HG02981 (cell line): ENCODE data around the gene FBRSL1.
A peak's percentile ranks its signal among the peaks of the same experiment; 100 is the strongest.
"Not testable (repeated sequence)": the region's sequence is repeated elsewhere in the genome, so short reads cannot be mapped to it uniquely, and the experiment has no call there.

Experiments used
- ATAC-seq: cut with Tn5 transposase; IDR thresholded peaks from one replicate; pipeline ENCODE4 v1.9.1; 2021; ENCODE audit warnings: mild to moderate bottlenecking, moderate library complexity; ENCODE audit not compliant: unreplicated experiment

Gene FBRSL1

DNA sequence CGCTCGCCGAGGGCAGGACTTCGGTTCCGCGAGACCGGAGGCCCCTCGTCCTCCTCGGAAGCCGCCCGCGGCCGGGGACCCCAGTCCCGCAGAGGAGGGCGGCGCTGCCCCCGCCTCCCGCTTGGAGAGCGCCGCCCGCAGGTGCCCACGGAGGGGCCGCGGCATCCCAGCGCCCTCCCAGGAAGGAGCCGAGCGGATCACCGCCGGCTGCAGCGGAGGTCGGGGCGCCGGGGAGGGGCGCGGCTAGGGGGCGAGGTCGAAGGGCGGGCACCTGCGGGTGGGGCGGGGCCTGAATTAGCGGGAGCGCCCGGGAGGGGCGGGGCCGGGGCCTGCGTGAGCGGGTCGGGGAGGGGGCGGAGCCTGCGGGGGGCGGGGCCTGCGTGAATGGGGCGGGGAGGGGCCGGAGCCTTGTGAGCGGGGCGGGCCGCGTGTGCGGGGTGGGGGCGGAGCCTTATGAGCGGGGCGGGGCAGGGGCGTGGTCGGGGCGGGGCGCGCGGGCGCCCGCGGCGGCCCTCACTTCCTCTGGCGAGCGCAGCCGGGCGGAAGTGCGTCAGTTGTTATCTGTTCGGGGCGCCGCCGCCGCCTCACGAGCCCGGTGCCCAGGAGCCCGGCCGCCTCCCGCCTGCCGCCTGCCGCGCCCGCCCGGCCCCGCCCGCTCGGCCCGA lies at the start of gene FBRSL1:
Gene FBRSL1 (plus strand): TSS at position 550 of the 665 bp plus-strand sequence.
- ATAC-seq = peak; percentile 62

DNA sequence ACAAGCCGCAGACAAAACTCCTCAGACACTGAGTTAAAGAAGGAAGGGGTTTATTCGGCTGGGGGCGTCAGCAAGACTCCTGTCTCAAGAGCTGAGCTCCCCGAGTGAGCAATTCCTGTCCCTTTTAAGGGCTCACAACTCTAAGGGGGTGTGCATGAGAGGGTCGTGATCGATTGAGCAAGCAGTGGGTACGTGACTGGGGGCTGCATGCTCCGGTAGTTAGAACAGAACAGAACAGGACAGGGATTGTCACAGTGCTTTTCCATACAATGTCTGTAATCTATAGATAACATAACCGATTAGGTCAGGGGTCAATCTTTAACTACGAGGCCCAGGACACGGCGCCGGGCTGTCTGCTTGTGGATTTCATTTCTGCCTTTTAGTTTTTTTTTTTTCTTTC lies 49.5 kb upstream of the FBRSL1 start:
- not testable (repeated sequence) for ATAC-seq

DNA sequence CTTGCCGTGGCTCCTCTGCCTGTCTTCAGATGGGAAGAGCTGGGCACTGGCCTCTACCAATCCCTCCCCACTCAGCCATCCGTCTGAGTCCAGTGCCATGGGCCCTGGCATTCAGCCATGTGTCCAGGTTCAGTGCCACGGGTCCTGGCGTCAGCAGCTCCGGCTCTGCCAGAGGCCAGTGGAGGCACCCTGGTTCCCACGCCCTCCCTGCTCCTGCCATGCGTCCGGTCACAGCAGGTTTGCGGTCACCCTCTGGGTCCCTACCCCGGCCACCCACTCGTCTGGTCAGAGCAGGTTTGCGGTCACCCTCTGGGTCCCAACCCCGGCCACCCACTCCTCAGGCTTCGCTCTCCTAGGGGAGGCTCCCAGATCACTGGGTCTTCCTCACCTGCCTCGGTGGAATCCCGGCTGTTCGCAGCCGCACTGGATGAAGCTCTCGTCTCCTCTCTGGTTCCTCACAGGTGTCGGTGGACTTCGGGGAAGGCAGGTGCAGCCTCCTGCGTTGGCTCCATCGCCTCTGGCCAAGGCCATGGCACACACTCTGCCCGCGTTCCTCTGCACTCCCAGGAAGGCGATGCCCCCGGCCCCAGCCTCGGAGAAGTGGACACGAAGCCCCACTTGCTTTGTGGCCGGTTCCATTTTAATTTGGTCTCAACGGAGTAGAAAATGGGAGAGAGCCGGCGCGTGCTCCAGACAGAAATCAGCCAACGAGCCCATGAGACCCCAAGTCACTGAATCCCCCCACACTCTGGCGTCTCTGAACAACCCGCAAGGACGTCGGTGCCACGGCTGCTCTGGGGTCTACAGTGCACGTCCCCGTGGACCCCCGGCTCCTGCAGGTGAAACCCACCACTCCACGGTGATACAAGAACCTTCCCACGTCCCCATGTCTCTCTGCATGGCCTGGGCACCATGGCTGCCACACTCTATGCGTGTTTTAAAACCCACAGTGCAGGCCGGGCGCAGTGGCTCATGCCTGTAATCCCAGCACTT lies 47.8 kb upstream of the FBRSL1 start:
- no peak for ATAC-seq

DNA sequence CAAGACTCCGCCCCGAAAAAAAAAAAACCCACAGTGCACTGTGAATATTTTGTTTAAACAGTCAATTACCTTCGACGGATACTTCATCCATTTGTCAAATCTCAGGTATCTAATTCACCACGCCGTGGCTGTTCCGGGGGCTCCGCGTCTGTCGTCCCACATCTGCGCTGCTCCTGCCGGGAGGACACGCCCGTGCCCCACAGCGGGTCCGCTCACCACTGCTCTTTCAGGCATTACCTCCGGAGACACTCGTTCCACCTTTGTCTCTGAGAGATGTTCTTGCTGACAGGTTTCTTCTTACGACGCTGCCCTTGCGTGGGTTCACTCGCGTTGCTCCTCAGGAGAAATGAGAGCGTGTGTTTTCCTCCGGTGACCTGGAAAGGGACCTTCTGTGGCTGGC lies 46.9 kb upstream of the FBRSL1 start:
- no peak for ATAC-seq

DNA sequence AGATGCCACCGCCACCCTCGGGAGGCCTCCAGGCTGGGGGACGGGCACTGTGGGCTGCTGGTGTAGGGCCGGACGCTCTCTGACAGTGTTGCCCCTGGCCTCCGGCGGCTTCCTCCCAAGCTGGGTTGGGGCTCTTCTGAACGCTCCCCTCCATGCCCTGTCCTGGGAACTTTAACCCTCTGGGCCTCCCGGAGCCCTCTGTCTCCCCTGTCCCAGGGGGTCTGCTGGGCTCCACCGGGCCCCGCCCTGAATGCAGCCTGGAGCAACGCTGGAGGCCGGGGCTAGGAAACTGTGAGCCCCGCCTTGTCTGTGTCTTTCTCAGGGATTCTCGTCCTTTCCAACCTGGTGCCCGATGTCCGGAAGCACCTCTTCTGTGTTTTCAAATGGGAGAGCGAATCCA lies 45.7 kb upstream of the FBRSL1 start:
- ATAC-seq = no peak

DNA sequence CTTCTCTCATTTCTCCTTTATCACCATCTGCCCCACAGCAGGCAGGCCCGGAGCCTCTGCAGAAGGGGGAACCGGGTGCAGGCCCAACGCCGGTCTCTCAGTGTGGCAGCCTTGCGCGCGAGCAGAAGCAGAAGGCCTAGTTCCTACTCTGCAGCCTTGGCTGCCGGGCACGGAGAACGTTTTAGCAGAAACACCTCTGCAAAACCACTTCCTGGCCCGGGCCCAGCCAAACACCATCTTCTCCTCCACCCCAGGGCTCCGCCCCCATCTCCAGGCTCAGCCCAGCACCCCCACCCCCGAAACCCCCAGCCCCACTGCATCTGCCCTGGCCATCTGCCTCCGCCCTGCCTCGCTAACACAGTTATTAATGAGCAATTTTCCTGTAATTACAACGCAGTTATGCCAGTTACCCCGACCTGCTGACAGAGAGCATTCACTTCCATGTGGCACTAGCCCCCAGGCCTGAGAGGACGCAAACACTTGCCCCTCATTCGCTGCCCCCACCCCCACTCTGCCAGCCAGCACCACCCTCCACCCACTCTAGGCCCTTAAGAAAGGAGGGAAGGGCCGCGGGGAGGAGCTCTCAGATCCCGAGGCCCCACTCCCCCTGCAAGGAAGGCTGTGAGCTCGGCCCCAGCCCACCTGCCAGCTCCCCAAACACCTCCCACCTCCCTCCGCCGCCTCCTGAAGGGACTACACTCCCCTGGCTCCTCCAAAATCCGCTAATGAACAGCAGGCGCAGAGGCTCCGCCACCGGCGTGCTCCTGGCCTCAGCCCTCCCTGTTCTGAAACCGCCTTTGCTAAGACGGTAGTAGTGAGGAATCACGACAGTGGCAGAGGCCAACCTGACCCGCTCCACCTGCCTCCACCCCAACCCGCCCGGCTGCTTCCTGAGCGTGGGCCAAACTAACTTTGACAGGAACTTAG lies 44.7 kb upstream of the FBRSL1 start:
- peak; percentile 59 for ATAC-seq

DNA sequence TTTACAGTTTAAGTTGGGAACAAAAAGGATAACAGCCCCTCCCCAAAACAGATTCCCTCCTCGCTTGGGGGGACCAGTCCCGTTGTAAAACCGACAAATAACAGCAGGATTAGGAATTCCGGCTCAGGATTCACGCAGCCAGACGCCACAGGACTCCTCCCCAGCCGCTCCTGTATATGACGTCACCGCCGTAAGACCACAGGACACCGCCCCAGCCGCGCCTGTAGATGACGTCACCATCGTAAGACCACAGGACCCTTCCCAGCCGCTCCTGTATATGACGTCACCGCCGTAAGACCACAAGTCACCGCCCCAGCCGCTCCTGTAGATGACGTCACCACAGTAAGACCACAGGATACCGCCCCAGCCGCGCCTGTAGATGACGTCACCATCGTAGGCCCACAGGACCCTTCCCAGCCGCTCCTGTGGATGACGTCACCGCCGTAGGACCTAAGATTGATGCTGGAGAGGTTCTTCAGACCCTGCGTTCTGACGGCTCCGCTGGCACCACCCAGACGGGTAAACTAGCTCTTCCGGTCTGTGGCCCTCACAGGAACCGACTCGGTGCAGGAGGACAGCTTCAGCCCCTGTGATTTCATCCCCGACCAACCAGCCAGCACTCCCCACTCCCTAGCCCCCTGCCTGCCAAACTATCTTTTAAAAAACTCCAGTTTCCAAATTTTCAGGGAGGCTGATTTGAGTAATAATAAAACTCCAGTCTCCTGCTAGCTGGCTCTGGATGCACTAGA lies 43.9 kb upstream of the FBRSL1 start:
- ATAC-seq = no peak

DNA sequence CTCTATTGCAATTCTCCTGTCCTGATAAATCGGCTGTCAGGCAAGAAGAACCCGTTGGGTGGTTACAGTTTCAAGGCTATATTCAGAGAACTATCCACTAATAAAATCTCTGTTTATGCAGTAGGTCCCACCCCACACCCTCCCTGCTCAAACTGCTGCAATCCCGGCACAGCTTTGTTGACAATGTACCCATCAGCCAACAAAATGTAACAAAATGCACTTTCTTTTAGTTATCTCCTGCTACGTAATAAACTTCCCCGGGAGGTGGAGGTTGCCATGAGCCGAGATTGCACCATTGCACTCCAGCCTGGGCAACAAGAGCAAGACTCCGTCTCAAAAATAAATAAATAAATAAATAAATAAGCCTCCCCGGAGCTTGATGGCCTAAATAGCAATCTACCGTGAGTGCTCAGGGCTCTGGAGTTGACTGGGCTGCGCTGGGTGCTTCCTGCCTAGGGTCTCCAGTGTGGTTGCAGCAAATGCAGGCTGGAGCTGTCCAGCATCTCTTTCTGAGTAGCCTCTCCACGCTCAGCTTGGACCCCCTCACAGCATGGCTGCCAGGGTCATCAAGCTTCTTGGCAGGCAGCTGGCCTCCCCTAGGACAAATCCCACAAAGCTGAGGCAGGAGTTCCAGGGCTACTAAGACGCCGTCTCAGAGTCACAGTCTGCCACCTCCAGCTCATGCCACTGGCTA lies 43.2 kb upstream of the FBRSL1 start:
- ATAC-seq = no peak

DNA sequence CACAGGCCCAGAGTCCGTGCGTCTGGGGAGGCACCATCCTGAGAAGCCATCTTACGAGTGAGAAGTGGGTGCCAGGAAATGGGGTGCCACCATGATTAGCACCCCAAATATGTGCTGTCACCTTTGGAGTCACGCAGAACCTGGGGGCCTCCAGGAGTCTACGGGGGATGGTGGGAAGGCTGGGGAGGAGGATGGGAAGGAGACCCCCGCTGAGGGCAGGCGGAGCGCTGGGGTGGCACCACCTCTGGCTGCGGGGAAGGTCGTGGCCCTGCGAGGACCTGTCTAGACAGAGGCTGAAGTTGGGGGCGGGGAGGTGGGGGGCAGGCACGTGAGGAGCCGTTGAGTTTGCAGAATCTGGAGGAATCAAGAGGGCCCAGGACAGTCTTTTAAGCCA lies 42.6 kb upstream of the FBRSL1 start:
- ATAC-seq = no peak

DNA sequence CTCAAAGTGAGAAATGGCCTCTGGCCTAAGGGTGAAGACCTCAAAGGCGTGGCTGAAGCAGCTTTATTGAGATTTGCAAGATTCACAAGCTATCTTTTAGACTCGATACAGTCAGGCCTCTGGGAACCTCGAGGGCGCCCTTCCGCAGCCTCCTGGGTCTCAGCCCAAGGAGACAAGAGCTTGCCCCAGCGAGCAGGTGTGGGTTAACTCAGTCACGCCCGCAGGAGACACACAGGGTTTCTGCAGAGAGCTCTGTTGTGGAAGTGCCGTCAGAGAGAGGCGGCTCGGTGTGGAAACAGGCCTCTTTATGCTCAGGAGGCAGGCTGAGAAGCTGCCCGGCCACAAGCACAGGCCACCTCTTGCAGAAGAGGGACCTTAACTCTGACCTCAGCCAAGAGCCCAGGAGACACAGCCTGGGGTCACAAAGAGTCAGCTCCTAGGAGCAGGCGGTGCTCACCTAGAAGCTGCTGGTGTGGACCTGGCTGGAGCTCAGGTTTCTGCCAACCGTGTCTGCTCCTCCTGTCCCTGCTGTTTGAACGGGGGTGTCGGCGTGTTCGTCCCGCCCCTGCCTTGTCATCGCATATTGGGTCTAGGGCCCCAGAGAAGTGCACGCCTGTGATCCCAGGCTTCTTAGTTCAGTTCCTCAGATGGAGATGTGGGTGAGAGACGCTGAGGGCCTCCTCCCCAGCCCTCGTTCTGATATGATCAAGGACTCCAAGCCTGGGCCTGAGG lies 42.1 kb upstream of the FBRSL1 start:
- no peak for ATAC-seq

DNA sequence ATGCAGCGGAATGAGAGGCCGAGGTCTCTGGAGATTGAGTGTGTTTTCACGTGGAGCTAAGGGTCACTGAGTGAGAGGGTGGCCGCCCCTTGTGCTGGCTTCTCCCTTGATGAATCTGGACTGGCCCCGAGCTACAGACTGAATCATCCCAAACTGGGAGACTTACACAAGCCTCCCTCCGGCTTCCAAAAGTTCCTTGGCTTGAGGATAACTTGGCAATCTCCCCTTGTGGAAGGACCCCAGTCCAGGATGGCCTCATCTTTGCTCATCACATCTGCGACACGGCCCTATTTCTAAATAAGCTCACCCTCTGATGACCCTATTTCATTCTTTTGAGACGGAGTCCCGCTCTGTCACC lies 41.5 kb upstream of the FBRSL1 start:
- no peak for ATAC-seq

DNA sequence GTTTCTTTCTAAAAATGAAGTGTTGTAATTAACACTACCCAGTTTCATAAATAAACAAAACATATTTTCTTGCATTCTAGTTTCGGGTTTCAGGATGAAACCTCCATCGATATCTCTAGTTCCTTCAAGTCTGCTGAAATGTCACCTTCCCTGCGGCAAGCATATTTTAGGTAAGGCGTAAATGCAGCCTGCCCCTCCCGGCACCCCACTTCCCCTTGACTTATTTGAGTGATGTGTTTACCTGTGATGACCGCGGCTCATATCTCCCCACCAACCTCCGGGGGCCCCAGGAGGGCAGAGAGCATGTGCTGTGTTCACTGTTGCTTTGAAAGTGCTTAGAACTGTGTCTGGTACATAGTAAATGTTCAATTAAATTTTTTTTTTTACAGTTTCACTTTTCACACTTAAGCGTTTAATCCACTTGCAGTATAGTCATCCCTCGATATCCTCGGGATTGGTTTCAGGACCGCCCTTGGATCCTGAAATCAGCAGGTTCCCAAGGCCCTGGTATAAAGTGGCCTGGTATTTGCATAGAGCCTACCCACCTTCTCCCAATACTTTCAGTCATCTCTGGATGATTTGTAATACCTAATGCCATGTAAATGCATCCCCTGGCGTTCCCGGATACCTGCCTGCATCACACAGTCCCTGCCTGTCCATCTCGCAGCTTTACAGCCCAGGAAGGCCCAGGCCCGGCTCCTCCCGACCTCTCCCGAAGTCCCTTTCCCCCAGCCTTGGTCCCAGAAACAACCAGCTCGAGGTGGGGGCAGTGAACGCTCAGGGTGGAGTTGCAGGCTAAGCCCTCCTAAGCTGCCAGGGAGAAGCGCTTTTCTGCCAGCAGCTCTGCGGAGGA lies 40.2 kb upstream of the FBRSL1 start:
- ATAC-seq = peak; percentile 43

DNA sequence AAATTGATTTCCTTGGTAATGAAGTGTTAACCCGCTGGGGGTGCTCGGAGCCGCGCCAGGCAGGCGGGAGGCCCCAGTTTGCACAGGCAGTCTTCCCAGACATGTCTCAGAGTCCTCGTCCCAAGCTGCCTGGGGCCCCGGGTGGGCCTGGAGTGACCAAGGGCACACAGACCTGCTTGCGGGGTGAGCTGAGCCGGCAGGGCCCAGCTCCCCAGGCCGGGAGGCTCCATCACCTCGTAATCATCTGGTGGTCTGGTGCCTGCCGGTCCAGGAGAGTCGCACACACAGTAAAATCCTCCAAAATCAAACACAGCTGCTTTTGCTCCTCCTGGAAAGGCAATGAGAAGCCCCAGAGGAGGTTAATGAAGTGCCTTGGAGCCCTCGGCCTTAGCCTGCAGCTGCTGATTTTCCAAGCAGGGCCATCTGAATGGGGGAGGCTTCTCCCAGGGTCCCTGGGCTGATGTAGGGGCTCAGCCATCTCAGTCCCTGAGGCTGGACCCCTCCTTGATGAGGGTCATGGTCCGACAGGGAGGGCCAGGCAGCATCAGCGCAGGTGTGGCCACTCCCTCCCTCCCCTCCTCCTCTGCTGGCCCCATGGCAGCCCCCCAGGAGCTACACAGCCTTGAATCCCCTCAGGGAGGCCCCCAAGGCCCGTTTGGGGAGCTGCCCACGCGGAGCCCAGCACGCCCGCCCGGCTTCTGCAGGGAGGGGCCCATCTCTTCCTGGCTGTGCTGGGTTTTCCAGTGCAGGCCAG lies 39.4 kb upstream of the FBRSL1 start:
- no peak for ATAC-seq

DNA sequence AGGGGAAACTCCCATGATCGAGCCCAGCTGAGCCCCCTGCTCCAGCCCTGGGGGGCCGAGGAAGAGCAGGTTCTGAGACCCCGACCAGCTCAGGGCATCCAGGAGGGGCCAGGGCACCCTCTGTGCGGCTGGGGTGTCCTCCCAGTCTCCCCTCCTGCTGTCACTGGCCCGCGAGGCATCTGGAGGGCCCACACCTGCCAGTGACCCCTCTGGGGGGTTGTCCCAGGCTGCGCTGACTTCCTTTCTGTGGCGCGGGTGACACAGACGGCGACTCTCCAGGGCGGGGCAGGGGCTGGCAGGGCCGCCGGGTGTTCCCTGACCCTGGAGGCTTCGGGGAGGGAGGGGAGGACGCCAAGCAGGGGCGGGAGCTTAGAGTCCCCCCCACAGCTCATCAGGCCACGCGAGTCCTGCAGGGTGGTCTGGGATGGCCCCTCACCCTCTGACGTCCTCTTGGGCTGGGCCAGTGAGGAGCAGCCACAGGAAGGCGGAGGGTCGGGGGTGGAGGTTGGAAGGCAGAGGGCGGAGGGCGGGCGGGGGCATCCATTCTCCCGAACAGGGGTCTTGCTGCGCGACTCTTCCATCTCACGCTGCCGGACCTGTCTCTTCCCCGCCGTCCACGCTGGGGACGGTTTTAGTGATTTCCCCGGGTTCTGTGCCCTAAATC lies 38.6 kb upstream of the FBRSL1 start:
- ATAC-seq = no peak

DNA sequence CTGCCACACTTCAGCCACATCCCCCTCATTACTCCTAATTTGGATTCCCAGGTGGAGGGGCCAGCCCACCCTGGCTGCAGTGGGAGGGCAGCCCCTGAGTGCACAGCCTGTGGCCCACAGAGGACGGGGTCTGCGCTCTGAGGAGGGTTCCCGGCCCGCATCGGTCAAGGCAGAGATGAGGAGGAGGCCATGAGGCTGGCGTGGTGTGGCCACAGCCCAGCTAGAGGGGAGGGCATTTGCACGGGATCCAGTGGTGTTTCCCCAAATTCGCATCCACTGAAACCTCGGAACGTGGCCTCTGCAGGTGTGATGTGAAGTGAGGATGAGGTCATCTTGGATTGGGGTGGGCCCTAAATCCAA lies 38.1 kb upstream of the FBRSL1 start:
- ATAC-seq = no peak

DNA sequence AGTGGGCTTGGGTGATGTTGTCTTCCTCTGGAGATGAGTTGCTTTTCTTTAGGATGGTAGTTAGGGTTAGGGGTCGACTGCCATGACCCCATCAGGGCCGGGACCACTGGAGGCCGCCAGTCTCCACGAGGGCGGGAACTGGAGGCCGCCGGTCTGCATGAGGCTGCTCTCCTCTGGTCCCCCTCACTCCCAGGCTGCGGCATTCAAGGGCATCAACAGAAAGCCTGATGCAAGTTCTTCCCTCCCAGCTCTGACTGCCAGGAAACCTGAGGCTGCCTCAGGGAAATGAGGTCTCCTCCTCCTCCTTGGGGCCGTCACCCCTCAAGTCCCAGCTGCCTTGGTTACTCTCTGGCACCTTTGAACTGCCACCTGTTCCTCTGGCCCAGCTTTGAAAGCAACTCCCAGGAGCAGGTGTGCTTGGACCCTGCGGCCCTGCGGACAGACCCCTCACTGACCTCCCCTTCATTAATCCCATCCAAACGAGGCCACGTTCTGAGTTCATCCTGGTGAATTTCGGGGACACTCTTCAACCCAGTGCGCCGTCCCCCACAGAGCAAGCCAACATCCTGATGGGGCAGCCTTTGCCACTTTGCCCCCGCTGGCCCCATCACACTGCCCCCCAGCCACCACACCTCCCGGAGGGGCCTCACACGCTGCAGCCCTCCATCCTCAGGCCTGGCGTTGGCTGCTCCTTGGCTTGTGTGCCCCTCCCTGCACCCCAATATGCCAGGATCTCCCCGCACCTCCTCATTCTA lies 37.2 kb upstream of the FBRSL1 start:
- ATAC-seq = no peak
